ENCODE measurements around the gene TRAPPC10.

The TRAPPC10 gene

DNA sequence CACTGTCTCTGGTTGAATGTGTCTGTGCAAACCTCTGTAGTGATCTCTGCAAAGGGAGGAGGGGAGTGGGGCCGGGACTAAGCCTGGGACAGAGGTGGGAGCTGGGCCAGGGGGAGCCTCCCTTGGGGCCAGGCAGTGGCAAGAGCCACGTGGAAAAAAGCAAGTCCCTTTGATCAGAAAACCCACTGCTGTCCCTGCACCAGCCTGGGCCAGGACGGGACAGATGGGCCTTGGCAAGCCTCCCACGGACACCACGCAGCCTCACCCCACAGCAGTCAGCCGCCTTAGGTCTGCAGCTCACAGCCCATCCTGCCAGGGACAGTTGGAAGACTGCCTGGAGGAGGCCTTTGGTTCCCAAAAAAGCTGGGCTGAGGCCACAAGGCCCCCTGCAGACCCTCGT is 11.7 kb upstream of the TRAPPC10 start:
- TF ChIP-seq, protein P1, sequence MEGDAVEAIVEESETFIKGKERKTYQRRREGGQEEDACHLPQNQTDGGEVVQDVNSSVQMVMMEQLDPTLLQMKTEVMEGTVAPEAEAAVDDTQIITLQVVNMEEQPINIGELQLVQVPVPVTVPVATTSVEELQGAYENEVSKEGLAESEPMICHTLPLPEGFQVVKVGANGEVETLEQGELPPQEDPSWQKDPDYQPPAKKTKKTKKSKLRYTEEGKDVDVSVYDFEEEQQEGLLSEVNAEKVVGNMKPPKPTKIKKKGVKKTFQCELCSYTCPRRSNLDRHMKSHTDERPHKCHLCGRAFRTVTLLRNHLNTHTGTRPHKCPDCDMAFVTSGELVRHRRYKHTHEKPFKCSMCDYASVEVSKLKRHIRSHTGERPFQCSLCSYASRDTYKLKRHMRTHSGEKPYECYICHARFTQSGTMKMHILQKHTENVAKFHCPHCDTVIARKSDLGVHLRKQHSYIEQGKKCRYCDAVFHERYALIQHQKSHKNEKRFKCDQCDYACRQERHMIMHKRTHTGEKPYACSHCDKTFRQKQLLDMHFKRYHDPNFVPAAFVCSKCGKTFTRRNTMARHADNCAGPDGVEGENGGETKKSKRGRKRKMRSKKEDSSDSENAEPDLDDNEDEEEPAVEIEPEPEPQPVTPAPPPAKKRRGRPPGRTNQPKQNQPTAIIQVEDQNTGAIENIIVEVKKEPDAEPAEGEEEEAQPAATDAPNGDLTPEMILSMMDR (conservative IDR thresholded peaks at IDR 0.05; ENCODE audit: low read depth, low read length): no peak
- Histone ChIP-seq H3K27me3 (ENCODE audit: insufficient read depth, low read depth) (no peaks in the 10 kb centered on the region; the same call in 1 of the 2 replicates), H3K36me3 (ENCODE audit: insufficient read depth) (no peaks in the 10 kb centered on the region), H2AFZ (ENCODE audit: low read depth) (no peak overlapping the region), H3K4me3 (IDR thresholded peaks at IDR 0.05; ENCODE audit: insufficient read depth, low read depth, low read length) (no peak overlapping the region), H3K4me2 (no peak overlapping the region), H3K27ac (no peak overlapping the region), H3K79me2 (ENCODE audit: insufficient read depth, low read depth) (no peaks in the 10 kb centered on the region), H3K9ac (no peak overlapping the region), H3K4me1 (ENCODE audit: low read depth, poor library complexity, severe bottlenecking) (no peaks in the 10 kb centered on the region), H4K20me1 (ENCODE audit: insufficient read depth) (no peaks in the 10 kb centered on the region)

DNA sequence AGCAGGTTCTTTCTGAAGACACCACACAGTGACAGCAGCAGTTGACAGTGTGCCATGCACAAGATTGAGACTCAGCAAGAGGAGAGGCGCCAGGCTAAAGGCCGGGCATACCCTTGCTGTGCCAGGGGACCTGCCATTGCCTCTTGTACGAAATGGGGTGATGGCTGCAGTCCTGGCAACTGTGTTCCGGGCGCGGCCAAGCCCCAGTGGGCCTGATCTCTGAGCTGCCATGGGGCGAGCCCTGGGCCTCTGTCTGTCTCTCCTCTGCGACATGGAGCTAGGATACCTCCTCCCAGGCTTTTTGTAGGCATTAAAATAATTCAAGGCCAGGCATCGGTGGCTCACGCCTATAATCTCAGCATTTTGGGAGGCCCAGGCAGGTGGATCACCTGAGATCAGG is 9.6 kb upstream of the TRAPPC10 start:
- no peak overlapping the region for H3K9ac ChIP-seq
- no peak overlapping the region for H2AFZ ChIP-seq (ENCODE audit: low read depth)
- no peak overlapping the region for H3K4me2 ChIP-seq
- H3K4me1 ChIP-seq (ENCODE audit: low read depth, poor library complexity, severe bottlenecking): no peaks in the 10 kb centered on the region
- TF ChIP-seq, protein P1 (conservative IDR thresholded peaks at IDR 0.05; ENCODE audit: low read depth, low read length): no peak
- H4K20me1 ChIP-seq (ENCODE audit: insufficient read depth): no peaks in the 10 kb centered on the region
- no peaks in the 10 kb centered on the region for H3K36me3 ChIP-seq (ENCODE audit: insufficient read depth)
- no peaks in the 10 kb centered on the region for H3K79me2 ChIP-seq (ENCODE audit: insufficient read depth, low read depth)
- no peak overlapping the region for H3K4me3 ChIP-seq (IDR thresholded peaks at IDR 0.05; ENCODE audit: insufficient read depth, low read depth, low read length)
- no peaks in the 10 kb centered on the region; the same call in 1 of the 2 replicates for H3K27me3 ChIP-seq (ENCODE audit: insufficient read depth, low read depth)
- H3K27ac ChIP-seq: no peak overlapping the region

DNA sequence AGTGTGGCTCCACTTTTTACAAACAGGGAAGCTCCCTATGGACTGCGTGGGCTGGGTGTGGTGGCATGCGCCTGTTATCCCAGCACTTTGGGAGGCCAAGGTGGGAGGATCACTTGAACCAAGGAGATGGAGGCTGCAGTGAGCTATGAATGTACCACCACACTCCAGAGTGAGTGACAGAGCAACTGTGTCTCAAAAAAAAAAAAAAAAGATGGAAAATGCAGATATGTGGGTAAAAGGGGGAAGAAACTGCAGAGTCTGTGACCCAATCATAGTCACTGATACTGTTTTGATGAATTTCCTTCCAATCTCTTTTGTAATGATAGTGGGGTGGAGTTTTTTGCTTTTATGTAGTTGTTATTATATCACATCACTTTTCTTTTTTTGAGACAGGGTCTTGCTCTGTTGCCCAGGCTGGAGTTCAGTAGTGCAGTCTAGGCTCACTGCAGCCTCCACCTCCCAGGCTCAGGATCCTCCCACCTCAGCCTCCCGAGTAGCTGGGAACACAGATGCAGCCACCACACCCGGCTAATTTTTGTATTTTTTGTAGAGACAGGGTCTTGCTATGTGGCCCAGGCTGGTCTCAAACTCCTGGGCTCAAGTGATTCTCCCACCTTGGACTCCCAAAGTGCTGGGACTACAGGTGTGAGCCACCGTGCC is 8.7 kb upstream of the TRAPPC10 start:
- H3K9ac ChIP-seq: no peak overlapping the region
- H3K4me3 ChIP-seq (IDR thresholded peaks at IDR 0.05; ENCODE audit: insufficient read depth, low read depth, low read length): no peak overlapping the region
- no peaks in the 10 kb centered on the region for H3K4me1 ChIP-seq (ENCODE audit: low read depth, poor library complexity, severe bottlenecking)
- H2AFZ ChIP-seq (ENCODE audit: low read depth): no peak overlapping the region
- H3K36me3 ChIP-seq (ENCODE audit: insufficient read depth): no peaks in the 10 kb centered on the region
- TF ChIP-seq, protein P1 (conservative IDR thresholded peaks at IDR 0.05; ENCODE audit: low read depth, low read length): no peak
- no peak overlapping the region for H3K4me2 ChIP-seq
- no peaks in the 10 kb centered on the region for H3K79me2 ChIP-seq (ENCODE audit: insufficient read depth, low read depth)
- no peaks in the 10 kb centered on the region for H3K27me3 ChIP-seq (ENCODE audit: insufficient read depth, low read depth)
- H4K20me1 ChIP-seq (ENCODE audit: insufficient read depth): no peaks in the 10 kb centered on the region
- H3K27ac ChIP-seq: no peak overlapping the region

DNA sequence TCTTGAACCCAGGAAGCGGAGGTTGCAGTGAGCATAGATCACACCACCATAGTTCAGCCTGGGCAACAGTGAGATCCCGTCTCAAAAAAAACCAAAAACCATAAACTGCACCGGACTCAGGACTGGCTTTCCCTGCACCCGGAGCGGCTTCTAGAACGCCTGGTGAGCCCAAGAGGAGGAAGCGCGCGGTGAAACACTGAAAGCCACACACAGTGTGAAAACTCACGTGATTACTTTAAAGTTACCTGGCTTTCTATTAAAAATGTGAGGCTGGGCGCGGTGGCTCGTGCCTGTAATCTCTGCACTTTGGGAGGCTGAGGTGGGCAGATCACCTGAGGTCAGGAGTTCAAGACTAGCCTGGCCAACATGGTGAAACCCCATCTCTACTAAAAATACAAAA is 7.0 kb upstream of the TRAPPC10 start:
- Histone ChIP-seq H4K20me1 (ENCODE audit: insufficient read depth) (no peaks in the 10 kb centered on the region), H3K4me1 (ENCODE audit: low read depth, poor library complexity, severe bottlenecking) (no peaks in the 10 kb centered on the region), H2AFZ (ENCODE audit: low read depth) (no peak overlapping the region), H3K9ac (no peak overlapping the region), H3K27me3 (ENCODE audit: insufficient read depth, low read depth) (no peaks in the 10 kb centered on the region), H3K27ac (no peak overlapping the region), H3K79me2 (ENCODE audit: insufficient read depth, low read depth) (no peaks in the 10 kb centered on the region), H3K4me2 (no peak overlapping the region), H3K4me3 (IDR thresholded peaks at IDR 0.05; ENCODE audit: insufficient read depth, low read depth, low read length) (no peak overlapping the region), H3K36me3 (ENCODE audit: insufficient read depth) (no peaks in the 10 kb centered on the region)
- TF ChIP-seq, protein P1 (conservative IDR thresholded peaks at IDR 0.05; ENCODE audit: low read depth, low read length): no peak
